Lung (tissue), 12 donors: ENCODE measurements around the gene PEX19. TPM values are rescaled to one million over a fixed set of nuclear protein-coding genes. Genes with fewer than 3 reads are reported as not detected.
A peak's percentile ranks its signal among the peaks of the same experiment; 100 is the strongest.
"Not testable (repeated sequence)": the region's sequence is repeated elsewhere in the genome, so short reads cannot be mapped to it uniquely, and the experiment has no call there.

Experiments
- ATAC-seq: fragments of 200-7000 bp; cut with Tn5 transposase; one replicate; pipeline ENCODE4 v1.9.1; 2020; ENCODE audit warnings: moderate number of reproducible peaks; ENCODE audit not compliant: insufficient read depth, low FRiP score
- DNase-seq, 3 donors: peaks; one replicate each; pipeline ENCODE4 v3.0.0-alpha.2; 2013 to 2017
- H3K27ac ChIP-seq, 2 donors: one replicate each; pipeline ENCODE4 v1.5.1; 2013; ENCODE audit warnings: mild to moderate bottlenecking in 2 of 2, moderate library complexity in 2 of 2, control low read depth in 1 of 2, inconsistent platforms in 1 of 2, low read depth in 1 of 2, low read length in 1 of 2
- H3K27me3 ChIP-seq, 3 donors: one replicate each; pipeline ENCODE4 v1.5.1; 2013; ENCODE audit warnings: low read length in 2 of 3; ENCODE audit not compliant: control insufficient read depth in 3 of 3, insufficient read depth in 3 of 3
- H3K36me3 ChIP-seq, 4 donors: one replicate each; pipeline ENCODE4 v1.5.1; 2013; ENCODE audit warnings: low read length in 4 of 4, mild to moderate bottlenecking in 1 of 4, moderate library complexity in 1 of 4; ENCODE audit not compliant: control insufficient read depth in 4 of 4, insufficient read depth in 4 of 4
- H3K4me1 ChIP-seq, 5 donors: one replicate each; pipeline ENCODE4 v1.5.1; 2013; ENCODE audit warnings: low read length in 5 of 5, mild to moderate bottlenecking in 2 of 5, moderate library complexity in 1 of 5; ENCODE audit not compliant: control insufficient read depth in 5 of 5, insufficient read depth in 5 of 5
- H3K4me3 ChIP-seq: one replicate; pipeline ENCODE4 v1.5.1; 2013; ENCODE audit warnings: mild to moderate bottlenecking, control low read depth, moderate library complexity
- H3K9ac ChIP-seq, 2 donors: one replicate each; pipeline ENCODE4 v1.5.1; 2013; ENCODE audit warnings: low read length in 2 of 2, control low read depth in 1 of 2; ENCODE audit not compliant: insufficient read depth in 1 of 2
- H3K9me3 ChIP-seq, 4 donors: one replicate each; pipeline ENCODE4 v1.5.1; 2013; ENCODE audit warnings: low read length in 3 of 4, mild to moderate bottlenecking in 1 of 4, moderate library complexity in 1 of 4; ENCODE audit not compliant: control insufficient read depth in 4 of 4, insufficient read depth in 3 of 4
- CTCF ChIP-seq: IDR thresholded peaks from 2 replicates; pipeline ENCODE4 v1.5.1; 2012; ENCODE audit warnings: mild to moderate bottlenecking; ENCODE audit errors: control extremely low read depth, extremely low read depth
- WGBS, 2 donors: extraction: QIAGEN DNeasy Blood & Tissue Kit; methylation state at CpG; one replicate each; pipeline ENCODE4 v1.1.7; 2013; 5-methylcytosine and 5-hydroxymethylcytosine counted together
- polyA plus RNA-seq, 2 donors: library from polyadenylated mRNA; stranded (reverse); fragments of 200-250 nt; gene quantifications; one replicate each; pipeline ENCODE4 v1.2.1, GENCODE V29; 2013
- total RNA-seq, 2 donors: library from RNA; depleted of rRNA in 1 of 2; stranded (reverse); fragments of >200 nt in 1 of 2; gene quantifications; one replicate each; pipeline ENCODE4 v1.2.1, GENCODE V29; 2014 to 2021
- donor health status: control.
- donor health status: control.
- donor health status: Bipolar disorder and iron deficiency.
- donor health status: healthy.
- donor health status: DM: yes; HTN: yes; CAD: no.

Gene PEX19
- total and polyA plus RNA-seq, 4 donors: 13.1 to 60.7 (median 44.5) TPM

- ATAC-seq (no peak), DNase-seq (no peak)
- WGBS, 2 donors: 75 to 82% methylated on average over 8 of the region's 8 CpGs
- Histone ChIP-seq H3K9me3 (no peaks in the 10 kb centered on the region), H3K36me3 (peaks cover 66 to 85% (median 80%) of the 10 kb centered on the region in 4 donors), H3K4me1 (peaks cover 0 to 2% (median 0%) of the 10 kb centered on the region in 5 donors), H3K4me3 (no peak overlapping the region), H3K27me3 (no peaks in the 10 kb centered on the region), H3K27ac (no peak overlapping the region), H3K9ac (no peak overlapping the region)
- TF ChIP-seq CTCF: no peak
Observed at GRCh38 chr1:160293020-160293968, 8.4 kb upstream of the PEX19 start.

- H3K9ac ChIP-seq: no peak overlapping the region
- WGBS, 2 donors: 41 to 42% methylated on average over 11 of the region's 11 CpGs
- H3K27me3 ChIP-seq: no peaks in the 10 kb centered on the region
- no peak overlapping the region for H3K4me3 ChIP-seq
- H3K36me3 ChIP-seq: peaks cover 56 to 70% (median 64%) of the 10 kb centered on the region in 4 donors
- DNase-seq (peak; percentile 68 to 81 (median 74)), ATAC-seq (peak; percentile 87)
- peaks cover 0 to 2% (median 0%) of the 10 kb centered on the region in 5 donors for H3K4me1 ChIP-seq
- peak; percentile 67 for TF ChIP-seq CTCF
- no peaks in the 10 kb centered on the region for H3K9me3 ChIP-seq
- no peak overlapping the region for H3K27ac ChIP-seq
Observed at GRCh38 chr1:160291248-160292220, 6.6 kb upstream of the PEX19 start.

- H3K4me3 ChIP-seq, H3K27me3 ChIP-seq, H3K27ac ChIP-seq, H3K9ac ChIP-seq, H3K9me3 ChIP-seq, DNase-seq, ATAC-seq: not testable (repeated sequence)
- H3K4me1 ChIP-seq: peaks cover 0 to 12% (median 9%) of the 10 kb centered on the region in 5 donors
- peaks cover 26 to 40% (median 31%) of the 10 kb centered on the region in 4 donors for H3K36me3 ChIP-seq
- 95 to 97% methylated on average over 12 of the region's 12 CpGs for WGBS, 2 donors
Observed at GRCh38 chr1:160287769-160288168, 2.8 kb upstream of the PEX19 start.
